Measurements from ENCODE around the gene GTPBP6. TPM values are rescaled to one million over a fixed set of nuclear protein-coding genes. Genes with fewer than 3 reads are reported as not detected.

Gene GTPBP6
- total RNA-seq, 3 donors from 2014 or later (not counting 1 experiment from before 2014, with no cell fraction given): 46.9 to 62.8 (median 49.8) TPM

DNA sequence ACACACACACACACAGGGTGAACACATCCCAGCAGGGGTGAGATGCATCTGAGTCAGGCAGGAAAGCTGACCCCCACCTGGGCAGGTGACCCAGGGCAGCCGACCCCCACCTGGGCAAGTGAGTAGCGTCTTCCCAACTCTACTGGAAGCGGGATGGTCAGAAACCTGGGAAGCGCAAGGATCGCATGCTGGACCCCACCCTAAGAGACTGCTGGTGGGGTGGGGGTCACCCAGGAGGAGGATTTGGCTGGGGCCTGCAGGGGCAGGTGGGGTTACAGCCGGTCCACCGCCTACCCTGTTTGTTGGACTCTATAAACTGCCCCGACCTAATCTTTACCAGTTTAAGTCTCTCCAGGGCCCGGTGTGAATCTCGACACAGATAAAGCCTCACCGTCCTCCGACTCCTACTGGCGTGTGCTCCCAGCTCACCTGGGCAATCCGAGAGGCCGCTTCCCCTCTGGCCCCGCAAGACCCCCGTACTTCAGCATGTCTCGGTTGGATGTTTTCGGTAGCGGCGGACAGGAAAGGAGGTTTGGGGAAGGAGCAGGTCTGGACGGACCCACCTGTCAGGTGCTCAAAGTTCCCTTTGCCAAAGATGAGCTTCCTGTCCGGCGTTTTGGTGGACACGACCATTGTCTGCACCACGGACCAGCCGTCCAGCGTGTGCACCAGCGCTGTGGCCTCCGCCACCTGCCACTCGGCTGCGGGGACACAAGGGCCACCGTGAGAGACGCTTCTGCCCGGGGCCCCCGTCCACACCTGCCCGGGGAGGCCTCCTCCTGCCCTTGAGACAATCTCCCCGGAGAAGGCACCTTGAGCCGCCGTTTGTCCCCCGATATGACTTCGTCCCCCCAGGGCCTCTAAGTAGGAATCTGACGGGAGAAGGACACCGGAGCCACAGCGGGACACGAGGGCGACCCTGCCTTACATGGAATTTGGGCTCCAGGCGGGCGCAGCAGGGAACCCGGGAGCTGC, 2.0 kb downstream of the GTPBP6 start:
- 95% methylated on average over 50 of the region's 50 CpGs for WGBS (ENCODE audit: insufficient coverage)
- no peak for ATAC-seq

DNA sequence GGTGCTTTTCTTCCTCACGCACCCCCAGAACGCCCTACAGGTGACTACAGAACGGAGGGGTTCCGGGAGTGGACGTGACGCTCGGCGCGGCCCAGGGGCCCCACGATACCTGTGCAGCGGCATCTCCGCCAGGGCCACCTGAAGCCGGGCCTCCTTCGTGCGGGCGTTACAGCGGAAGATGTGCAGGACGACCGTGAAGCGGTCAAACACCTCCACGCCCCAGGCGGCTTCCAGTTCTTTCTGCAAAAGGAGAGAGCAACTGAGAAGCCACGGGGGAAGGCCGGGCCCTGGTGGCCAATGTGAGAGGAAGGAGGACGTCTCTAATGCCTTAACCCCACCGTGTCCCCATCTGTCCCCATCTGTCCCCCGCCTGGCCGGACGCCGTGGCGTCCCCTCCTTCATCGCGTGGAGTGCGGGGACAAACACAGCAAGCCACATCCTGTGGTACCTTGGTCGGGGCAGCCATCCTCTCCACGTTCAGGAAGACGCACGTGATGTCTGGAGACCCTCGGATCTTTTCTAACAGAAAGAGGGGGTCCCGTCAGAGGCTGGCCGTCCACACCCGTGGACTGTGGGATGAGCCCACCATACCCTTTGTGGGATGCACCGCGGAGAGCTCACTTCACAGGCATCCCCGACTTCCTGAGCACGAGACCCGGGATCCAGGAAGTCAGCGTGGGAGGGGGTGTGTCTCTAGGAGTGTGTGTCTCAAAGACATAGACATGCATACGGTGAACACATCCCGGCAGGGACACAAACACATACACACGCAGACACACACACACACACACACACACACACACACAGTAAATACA, 3.6 kb downstream of the GTPBP6 start:
- TF ChIP-seq, protein P1, sequence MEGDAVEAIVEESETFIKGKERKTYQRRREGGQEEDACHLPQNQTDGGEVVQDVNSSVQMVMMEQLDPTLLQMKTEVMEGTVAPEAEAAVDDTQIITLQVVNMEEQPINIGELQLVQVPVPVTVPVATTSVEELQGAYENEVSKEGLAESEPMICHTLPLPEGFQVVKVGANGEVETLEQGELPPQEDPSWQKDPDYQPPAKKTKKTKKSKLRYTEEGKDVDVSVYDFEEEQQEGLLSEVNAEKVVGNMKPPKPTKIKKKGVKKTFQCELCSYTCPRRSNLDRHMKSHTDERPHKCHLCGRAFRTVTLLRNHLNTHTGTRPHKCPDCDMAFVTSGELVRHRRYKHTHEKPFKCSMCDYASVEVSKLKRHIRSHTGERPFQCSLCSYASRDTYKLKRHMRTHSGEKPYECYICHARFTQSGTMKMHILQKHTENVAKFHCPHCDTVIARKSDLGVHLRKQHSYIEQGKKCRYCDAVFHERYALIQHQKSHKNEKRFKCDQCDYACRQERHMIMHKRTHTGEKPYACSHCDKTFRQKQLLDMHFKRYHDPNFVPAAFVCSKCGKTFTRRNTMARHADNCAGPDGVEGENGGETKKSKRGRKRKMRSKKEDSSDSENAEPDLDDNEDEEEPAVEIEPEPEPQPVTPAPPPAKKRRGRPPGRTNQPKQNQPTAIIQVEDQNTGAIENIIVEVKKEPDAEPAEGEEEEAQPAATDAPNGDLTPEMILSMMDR (IDR thresholded peaks at IDR 0.05): no peak
- DNase-seq: peak in 1 of 2 donors; percentile 7
- H3K4me3 Mint-ChIP-seq: no peak overlapping the region
- ATAC-seq: no peak
- no peaks in the 10 kb centered on the region for H3K9me3 Mint-ChIP-seq
- no peak overlapping the region for H3K4me3 ChIP-seq (ENCODE audit: low read length)
- peaks cover 24% of the 10 kb centered on the region for H3K4me1 ChIP-seq (ENCODE audit: control insufficient read depth, insufficient read depth, low read length)
- peaks cover 46% of the 10 kb centered on the region for H3K36me3 ChIP-seq (ENCODE audit: control insufficient read depth, insufficient read depth, low read length)
- no peaks in the 10 kb centered on the region for H3K27me3 Mint-ChIP-seq (ENCODE audit: low read depth in 2 of 2)
- no peak overlapping the region for H3K27ac Mint-ChIP-seq
- intact Hi-C loops (cut with micrococcal nuclease): no loop called here
- H3K27ac ChIP-seq (ENCODE audit: low read length): no peak overlapping the region
- no peaks in the 10 kb centered on the region for H3K36me3 Mint-ChIP-seq
- H3K4me1 Mint-ChIP-seq: peaks cover 6 to 26% of the 10 kb centered on the region in 2 donors
- WGBS (ENCODE audit: insufficient coverage): 93% methylated on average over 51 of the region's 51 CpGs
- H3K27me3 ChIP-seq (ENCODE audit: control insufficient read depth, insufficient read depth, low read length): no peaks in the 10 kb centered on the region
- no peaks in the 10 kb centered on the region for H3K9me3 ChIP-seq (ENCODE audit: control insufficient read depth, insufficient read depth, low read length)

More for the DNA sequence above, 2.0 kb downstream of the GTPBP6 start:
- Mint-ChIP-seq H3K4me3 (peak overlapping the region; percentile 64), H3K9me3 (no peaks in the 10 kb centered on the region), H3K4me1 (peaks cover 6 to 34% of the 10 kb centered on the region in 2 donors), H3K27ac (peak overlapping the region in 1 of 2 donors; percentile 34), H3K27me3 (ENCODE audit: low read depth in 2 of 2) (no peaks in the 10 kb centered on the region), H3K36me3 (no peaks in the 10 kb centered on the region)
- no peak overlapping the region for H3K4me3 ChIP-seq (ENCODE audit: low read length)
- H3K27ac ChIP-seq (ENCODE audit: low read length): no peak overlapping the region
- H3K4me1 ChIP-seq (ENCODE audit: control insufficient read depth, insufficient read depth, low read length): peaks cover 34% of the 10 kb centered on the region
- H3K36me3 ChIP-seq (ENCODE audit: control insufficient read depth, insufficient read depth, low read length): peaks cover 35% of the 10 kb centered on the region
- no peaks in the 10 kb centered on the region for H3K27me3 ChIP-seq (ENCODE audit: control insufficient read depth, insufficient read depth, low read length)
- peak in 1 of 2 donors; percentile 27 for DNase-seq
- H3K9me3 ChIP-seq (ENCODE audit: control insufficient read depth, insufficient read depth, low read length): no peaks in the 10 kb centered on the region
- intact Hi-C loops (cut with micrococcal nuclease): no loop called here
- TF ChIP-seq, protein P1 (IDR thresholded peaks at IDR 0.05): no peak

DNA sequence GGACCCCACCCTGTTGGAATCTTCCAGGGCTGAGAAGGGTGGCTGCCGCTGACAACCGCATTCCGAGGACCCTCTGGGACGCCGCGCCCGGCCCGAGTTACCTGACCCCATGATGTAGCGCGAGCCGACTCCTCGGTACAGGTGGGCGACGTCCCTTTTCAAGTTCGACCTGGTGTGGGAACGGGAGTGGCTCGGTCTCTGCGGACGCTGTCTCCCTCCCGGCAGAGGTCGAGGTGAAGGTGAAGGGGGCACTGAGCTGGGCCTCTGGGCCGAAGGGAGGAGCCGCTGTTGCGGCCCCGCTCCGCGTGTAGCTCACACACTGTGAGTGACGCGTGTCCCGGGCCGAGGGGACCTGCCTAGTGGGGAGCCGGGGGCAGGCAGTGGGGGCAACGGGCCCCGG, 4.5 kb downstream of the GTPBP6 start:
- no peaks in the 10 kb centered on the region for H3K27me3 ChIP-seq (ENCODE audit: control insufficient read depth, insufficient read depth, low read length)
- no peak for ATAC-seq
- peaks cover 51% of the 10 kb centered on the region for H3K36me3 ChIP-seq (ENCODE audit: control insufficient read depth, insufficient read depth, low read length)
- Mint-ChIP-seq H3K4me1 (peaks cover 6 to 25% of the 10 kb centered on the region in 2 donors), H3K27ac (no peak overlapping the region), H3K27me3 (ENCODE audit: low read depth in 2 of 2) (no peaks in the 10 kb centered on the region), H3K4me3 (no peak overlapping the region), H3K36me3 (no peaks in the 10 kb centered on the region), H3K9me3 (no peaks in the 10 kb centered on the region)
- 98% methylated on average over 34 of the region's 34 CpGs for WGBS (ENCODE audit: insufficient coverage)
- no peaks in the 10 kb centered on the region for H3K9me3 ChIP-seq (ENCODE audit: control insufficient read depth, insufficient read depth, low read length)
- peaks cover 16% of the 10 kb centered on the region for H3K4me1 ChIP-seq (ENCODE audit: control insufficient read depth, insufficient read depth, low read length)
- no peak for DNase-seq
- no peak overlapping the region for H3K27ac ChIP-seq (ENCODE audit: low read length)
- H3K4me3 ChIP-seq (ENCODE audit: low read length): no peak overlapping the region
- TF ChIP-seq, protein P1 (IDR thresholded peaks at IDR 0.05): no peak
- intact Hi-C loops (cut with micrococcal nuclease): no loop called here
